Forelimb muscle (tissue), 1 donor: ENCODE data around the gene ITPKC. TPM values are rescaled to one million over a fixed set of nuclear protein-coding genes. Genes with fewer than 3 reads are reported as not detected.
A peak's percentile ranks its signal among the peaks of the same experiment; 100 is the strongest.
"Not testable (repeated sequence)": the region's sequence is repeated elsewhere in the genome, so short reads cannot be mapped to it uniquely, and the experiment has no call there.

ENCODE experiments used
- DNase-seq: peaks from one replicate; pipeline ENCODE4 v3.0.0-alpha.2; 2013; ENCODE audit warnings: low read depth
- polyA plus RNA-seq: library from polyadenylated mRNA; unstranded; fragments of 120-200 nt; gene quantifications from one replicate; pipeline ENCODE4 v1.2.1, GENCODE V29; 2013; ENCODE audit not compliant: insufficient read length

Gene ITPKC
- polyA plus RNA-seq, 1 donor: 9.9 TPM

DNA sequence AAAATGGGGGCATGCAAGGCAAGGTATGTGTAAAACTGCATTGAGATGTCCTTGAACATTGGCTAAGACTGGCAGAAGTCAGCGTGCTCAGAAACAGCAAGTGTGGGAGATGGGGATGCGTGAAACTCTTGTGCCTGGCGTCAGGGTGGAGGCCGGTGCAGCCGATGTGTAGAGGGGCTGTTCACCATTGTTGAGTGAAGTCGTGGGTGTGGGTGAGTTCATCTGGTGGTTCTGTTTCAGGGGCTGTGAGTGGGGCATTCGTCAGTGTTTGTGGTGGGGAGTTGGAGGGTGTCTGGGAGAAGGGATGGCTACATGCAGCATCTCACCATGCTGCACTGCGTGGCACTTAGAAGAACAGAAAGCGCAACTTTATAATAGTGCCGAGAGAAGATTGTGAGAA is 47.1 kb downstream of the ITPKC start:
- no peak for DNase-seq

DNA sequence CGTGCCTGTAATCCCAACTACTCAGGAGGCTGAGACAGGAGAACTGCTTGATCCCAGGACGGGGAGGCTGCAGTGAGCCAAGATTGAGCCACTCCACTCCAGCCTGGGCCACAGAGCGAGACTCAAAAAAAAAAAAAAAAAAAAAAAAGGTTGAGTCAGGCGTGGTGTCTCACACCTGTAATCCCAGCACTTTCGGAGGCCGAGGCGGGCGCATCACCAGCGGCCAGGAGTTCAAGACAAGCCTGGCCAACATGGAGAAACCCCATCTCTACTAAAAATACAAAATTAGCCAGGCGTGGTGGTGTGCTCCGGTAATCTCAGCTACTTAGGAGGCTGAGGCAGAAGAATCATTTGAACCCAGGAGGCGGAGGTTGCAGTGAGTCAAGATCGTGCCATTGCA is 49.5 kb downstream of the ITPKC start:
- not testable (repeated sequence) for DNase-seq

- DNase-seq: no peak
Measured at GRCh38 chr19:40768869-40769268, 52.0 kb downstream of the ITPKC start.

- DNase-seq: not testable (repeated sequence)
Measured at GRCh38 chr19:40771101-40771862, 54.4 kb downstream of the ITPKC start.

DNA sequence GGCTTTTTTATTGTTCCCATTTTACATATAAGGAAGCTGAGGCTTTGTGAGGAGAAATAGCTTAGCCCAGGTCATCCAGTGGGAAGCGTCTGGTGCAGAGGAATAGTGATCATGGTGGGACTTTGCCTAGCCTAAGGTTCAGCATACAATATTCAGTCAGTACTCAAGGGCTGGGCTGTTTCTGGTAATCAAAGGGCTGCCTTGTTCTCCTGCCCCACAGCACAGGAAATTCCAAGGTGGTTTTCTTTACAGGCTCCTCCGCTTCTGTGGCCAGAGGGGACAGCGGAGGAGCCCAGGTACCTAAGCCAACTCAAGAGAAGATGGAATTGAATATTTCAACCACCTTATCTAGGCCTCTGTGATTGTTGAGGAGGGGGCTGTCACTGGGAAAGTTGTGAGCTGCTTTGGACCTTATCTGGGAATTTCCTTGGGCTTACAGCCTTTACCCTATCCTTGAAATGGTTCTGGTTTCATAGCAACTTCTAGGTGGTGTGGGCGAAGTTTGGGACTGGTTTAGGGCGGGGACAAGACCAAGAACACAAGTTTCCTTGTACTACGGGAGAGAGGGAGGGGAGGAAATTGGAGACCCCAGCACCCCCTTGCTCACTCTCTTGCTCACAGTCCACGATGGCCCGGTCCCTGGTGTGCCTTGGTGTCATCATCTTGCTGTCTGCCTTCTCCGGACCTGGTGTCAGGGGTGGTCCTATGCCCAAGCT is 58.2 kb downstream of the ITPKC start, which contains the start of gene MIA:
Gene MIA (plus strand): TSS at position 606 of the 716 bp plus-strand sequence. CDS start 22 bp downstream, at position 628.
- DNase-seq: no peak

GRCh38 chr19:40775632-40776022 is 58.7 kb downstream of the ITPKC start:
- DNase-seq: no peak

GRCh38 chr19:40776364-40776763 is 59.5 kb downstream of the ITPKC start:
- no peak for DNase-seq

GRCh38 chr19:40776932-40777644 is 60.2 kb downstream of the ITPKC start:
- DNase-seq: peak; percentile 93

DNA sequence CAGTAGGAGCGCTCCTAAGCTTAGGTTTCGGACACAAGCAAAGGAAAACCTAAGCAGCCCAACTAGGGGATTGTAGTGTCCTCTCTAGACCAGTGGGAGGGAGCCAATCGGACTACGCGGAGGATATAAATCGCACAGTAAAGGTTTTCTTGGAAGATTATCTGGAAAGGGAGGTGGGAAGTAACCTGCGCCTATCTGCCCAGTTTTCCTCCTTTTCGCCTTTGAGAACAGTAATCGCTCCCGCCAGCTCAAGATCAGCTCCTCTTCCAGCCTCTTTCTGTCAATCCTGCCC is 60.7 kb downstream of the ITPKC start:
- no peak for DNase-seq

DNA sequence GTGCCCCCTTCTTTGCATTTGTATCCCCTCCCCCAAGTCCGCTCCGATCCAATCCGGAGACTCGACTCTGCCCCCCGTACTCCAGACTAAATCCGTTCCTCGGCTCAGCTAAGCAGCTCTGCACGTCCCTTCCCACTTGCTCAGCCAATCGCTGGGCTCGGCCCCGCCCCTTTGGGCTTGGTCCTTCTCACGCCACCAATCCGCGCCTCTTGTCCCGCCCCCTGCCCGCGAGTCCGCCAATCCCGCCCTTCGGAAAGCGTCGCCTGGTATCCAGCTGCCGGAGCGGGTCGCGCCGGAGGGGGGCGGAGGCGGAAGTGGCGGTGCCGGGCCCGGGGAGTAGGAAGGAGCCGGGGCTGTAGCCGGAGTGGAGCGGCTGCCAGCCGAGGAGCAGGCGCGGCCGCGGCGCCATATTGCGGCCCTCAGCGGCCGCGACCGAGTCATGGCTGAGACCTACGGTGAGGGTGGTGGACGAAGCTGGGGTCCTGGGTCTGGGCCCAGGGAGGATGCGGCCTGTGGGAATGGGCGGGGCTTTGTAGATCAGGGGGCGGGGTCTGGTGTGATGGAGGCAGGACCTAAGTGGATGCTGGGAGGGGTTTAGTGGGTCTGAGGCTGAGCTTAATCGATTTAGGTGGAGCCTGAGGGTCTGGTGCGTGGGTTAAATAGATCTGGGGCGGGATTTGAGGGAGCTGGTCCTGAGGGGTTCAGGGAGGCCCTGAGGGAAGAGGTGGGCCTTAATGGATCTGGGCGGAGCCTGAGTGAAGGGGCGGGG is 61.2 kb downstream of the ITPKC start, which contains the start of gene RAB4B:
Gene RAB4B (plus strand): TSS at position 311 of the 769 bp plus-strand sequence. CDS start 129 bp downstream, at position 440.
- DNase-seq: peak; percentile 98

- DNase-seq: no peak
Measured at GRCh38 chr19:40778706-40779284, 61.9 kb downstream of the ITPKC start.

- DNase-seq: no peak
Measured at GRCh38 chr19:40780582-40780981, 63.7 kb downstream of the ITPKC start.

- no peak for DNase-seq
Measured at GRCh38 chr19:40781140-40781539, 64.2 kb downstream of the ITPKC start.

- no peak for DNase-seq
Measured at GRCh38 chr19:40783711-40784110, 66.8 kb downstream of the ITPKC start.

- not testable (repeated sequence) for DNase-seq
Measured at GRCh38 chr19:40784146-40784545, 67.2 kb downstream of the ITPKC start.

DNA sequence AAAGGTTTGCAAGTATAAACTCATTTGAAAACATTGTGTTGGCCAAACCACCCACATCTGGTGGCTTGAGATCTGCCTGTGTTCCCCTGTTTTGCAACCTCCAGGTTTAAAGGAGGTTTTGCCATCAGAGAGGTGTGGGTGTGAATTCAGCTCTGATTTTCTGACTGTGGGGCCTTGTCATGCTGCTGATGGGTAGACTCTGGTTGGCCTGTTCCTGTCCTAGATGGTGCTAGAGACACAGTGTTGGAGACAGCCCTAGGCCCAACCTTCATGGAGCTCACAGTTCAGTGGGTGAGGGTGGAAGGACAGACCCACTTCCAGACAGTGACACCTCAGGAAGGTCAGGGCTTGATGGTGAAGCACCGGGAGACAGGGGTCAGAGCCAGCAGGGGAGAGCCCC is 68.6 kb downstream of the ITPKC start:
- no peak for DNase-seq

DNA sequence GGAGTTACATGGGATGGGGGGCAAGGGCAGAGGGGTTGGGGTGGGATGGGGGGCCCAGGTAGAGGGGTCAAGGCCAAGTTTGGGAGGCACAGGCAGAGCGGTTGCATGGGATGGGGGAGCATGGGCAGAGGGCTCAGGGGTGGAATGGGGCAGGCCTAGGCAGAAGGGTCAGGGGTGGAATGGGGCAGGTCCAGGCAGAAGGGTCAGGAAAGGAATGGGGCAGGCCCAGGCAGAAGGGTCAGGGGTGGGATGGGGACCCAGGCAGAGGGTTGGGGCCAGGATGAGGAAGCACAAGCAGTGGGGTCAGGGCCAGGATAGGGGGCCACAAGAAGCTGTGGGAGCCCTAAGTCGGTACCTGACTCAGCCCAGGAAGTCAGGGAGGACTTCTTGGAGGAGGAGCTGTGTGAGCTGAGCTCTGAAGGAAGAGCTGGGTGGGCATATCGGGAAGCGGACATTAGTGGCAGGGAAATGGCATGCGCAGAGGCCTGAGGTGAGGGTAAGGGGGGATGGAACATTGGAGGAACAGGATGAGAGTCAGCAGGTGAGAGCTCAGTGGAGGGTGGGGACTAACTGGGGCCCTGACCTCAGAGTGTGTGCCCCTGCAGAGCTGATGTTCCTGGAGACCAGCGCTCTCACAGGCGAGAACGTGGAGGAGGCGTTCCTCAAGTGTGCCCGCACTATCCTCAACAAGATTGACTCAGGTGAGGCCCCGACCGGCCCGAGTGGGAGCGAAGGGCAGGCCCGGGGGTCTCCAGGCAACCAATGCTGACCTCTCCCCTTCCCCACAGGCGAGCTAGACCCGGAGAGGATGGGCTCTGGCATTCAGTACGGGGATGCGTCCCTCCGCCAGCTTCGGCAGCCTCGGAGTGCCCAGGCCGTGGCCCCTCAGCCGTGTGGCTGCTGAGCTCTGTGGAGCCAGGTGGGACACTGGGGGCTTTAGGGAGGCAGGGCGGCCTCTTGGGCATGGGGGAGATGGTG is 69.4 kb downstream of the ITPKC start:
- DNase-seq: no peak
